HFF-Myc (cell line): ENCODE data around the gene SLC2A1.
A peak's percentile ranks its signal among the peaks of the same experiment; 100 is the strongest.
"Not testable (repeated sequence)": the region's sequence is repeated elsewhere in the genome, so short reads cannot be mapped to it uniquely, and the experiment has no call there.

Source experiments
- DNase-seq: peaks from one replicate; pipeline ENCODE4 v3.0.0-alpha.2; 2011; ENCODE audit warnings: low read depth; ENCODE audit errors: extremely low read depth
- H3K4me3 ChIP-seq: replicated peaks from 2 replicates; pipeline ENCODE4 v1.5.1; 2011; ENCODE audit warnings: low read depth, mild to moderate bottlenecking, control low read depth, low read length
- CTCF ChIP-seq: IDR thresholded peaks from 2 replicates; pipeline ENCODE4 v1.5.1; 2012; ENCODE audit warnings: mild to moderate bottlenecking, low read depth, low read length, control low read depth; ENCODE audit errors: missing control alignments

The SLC2A1 gene

GRCh38 chr1:42922687-42923366 is 35.8 kb downstream of the SLC2A1 start:
- no peak for DNase-seq
- no peak overlapping the region for H3K4me3 ChIP-seq
- TF ChIP-seq CTCF: peak; percentile 83

DNA sequence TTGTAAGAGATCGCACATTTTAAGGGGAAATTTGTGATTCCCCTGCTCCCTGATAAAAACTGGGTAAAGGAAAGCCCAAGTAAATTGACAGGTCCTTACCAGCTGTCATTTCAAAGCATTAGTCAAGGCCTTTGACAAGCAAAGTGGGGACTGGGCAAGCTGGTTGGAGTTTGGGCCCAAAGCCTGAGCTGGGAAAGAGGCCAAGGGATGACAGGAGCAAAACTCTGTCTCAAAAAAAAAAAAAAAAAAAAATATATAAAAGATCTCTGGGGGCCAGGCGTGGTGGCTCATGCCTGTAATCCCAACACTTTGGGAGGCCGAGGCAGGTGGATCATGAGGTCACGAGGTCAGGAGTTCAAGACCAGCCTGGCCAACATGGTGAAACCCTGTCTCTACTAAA is 36.9 kb downstream of the SLC2A1 start:
- TF ChIP-seq CTCF: no peak
- H3K4me3 ChIP-seq: no peak overlapping the region
- DNase-seq: no peak

DNA sequence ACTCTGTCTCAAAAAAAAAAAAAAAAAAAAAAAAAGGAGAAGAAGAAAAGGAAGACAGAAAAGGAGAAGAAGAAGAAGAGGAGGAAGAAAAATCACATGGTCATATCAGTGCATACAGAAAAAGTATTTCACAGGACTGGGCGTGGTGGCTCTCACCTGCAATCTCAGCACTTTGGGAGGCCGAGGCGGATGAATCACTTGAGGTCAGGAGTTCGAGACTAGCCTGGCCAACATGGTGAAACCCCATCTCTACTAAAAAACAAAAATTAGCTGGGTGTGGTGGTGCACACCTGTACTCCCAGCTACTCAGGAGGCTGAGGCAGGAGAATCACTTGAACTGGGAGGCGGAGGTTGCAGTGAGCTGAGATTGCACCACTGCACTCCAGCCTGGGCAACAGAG is 39.0 kb downstream of the SLC2A1 start:
- not testable (repeated sequence) for DNase-seq, H3K4me3 ChIP-seq

DNA sequence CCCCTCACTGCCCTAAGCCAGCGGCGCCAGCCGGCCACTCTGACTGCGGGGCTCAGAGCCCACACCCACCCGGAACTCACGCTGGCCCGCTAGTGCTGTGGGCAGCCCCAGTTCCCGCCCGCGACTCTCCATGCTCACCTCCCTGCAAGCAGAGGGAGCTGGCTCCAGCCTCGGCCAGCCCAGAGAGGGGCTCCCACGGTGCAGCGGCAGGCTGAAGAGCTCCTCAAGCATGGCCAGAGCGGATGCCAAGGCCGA is 41.5 kb downstream of the SLC2A1 start:
- H3K4me3 ChIP-seq: no peak overlapping the region
- DNase-seq: no peak
- no peak for TF ChIP-seq CTCF

DNA sequence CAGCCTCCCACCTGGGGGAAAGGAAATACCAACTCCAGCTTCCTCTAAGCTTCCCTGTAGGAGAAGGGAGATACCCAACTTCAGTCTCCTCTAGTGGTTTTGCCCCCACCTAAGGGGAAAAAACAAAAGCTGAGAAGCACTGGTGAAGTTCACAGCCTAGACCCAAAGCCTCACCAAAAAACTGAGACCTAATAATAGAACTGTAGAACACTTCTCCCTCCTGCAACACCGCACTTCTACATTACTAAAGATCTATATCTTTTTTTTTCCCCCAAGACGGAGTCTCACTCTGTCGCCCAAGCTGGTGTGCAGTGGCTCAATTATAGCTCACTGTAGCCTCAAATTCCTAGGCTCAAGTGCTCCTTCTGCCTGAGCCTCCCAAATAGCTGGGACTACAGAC is 43.2 kb downstream of the SLC2A1 start:
- DNase-seq: no peak
- H3K4me3 ChIP-seq: no peak overlapping the region
- TF ChIP-seq CTCF: no peak

DNA sequence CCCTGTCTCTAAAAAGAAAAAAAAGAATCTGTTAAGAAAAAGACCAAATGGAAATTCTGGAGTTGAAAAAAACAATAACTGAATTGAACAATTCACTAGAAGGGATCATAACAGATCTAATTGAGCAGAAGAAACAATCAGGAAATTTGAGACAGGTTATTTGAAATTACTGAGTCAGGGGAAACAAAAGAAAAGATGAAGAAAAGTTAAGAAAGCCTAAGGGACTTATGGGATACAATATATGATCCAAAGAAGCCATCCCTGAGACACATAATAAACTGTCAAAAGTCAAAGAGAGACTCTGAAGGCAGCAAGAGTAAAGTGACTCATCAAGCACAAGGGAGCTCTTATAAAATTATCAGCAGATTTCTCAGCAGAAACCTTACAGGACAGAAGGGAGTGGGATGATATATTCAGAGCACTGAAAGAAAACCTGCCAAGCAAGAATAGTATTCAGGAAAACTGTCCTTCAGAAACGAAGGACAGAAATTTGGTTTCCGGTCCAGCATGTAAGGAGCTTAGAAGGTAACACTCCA is 44.5 kb downstream of the SLC2A1 start:
- no peak overlapping the region for H3K4me3 ChIP-seq
- TF ChIP-seq CTCF: no peak
- no peak for DNase-seq

GRCh38 chr1:42913426-42914091 is 45.1 kb downstream of the SLC2A1 start:
- H3K4me3 ChIP-seq: no peak overlapping the region
- peak; percentile 75 for DNase-seq
- peak; percentile 80 for TF ChIP-seq CTCF
